Activated CD8-positive, alpha-beta memory T cell treated with anti-CD3 and anti-CD28 coated beads for 1 hour (primary cell): ENCODE data around the gene IL1R1.
"Not testable (repeated sequence)": the region's sequence is repeated elsewhere in the genome, so short reads cannot be mapped to it uniquely, and the experiment has no call there.

Source experiments
- DNase-seq, 2 donors: peaks; one replicate each; pipeline ENCODE4 v3.0.0-alpha.2; 2020; ENCODE audit warnings: low read depth in 1 of 2; ENCODE audit errors: extremely low read depth in 1 of 2

The IL1R1 gene

DNA sequence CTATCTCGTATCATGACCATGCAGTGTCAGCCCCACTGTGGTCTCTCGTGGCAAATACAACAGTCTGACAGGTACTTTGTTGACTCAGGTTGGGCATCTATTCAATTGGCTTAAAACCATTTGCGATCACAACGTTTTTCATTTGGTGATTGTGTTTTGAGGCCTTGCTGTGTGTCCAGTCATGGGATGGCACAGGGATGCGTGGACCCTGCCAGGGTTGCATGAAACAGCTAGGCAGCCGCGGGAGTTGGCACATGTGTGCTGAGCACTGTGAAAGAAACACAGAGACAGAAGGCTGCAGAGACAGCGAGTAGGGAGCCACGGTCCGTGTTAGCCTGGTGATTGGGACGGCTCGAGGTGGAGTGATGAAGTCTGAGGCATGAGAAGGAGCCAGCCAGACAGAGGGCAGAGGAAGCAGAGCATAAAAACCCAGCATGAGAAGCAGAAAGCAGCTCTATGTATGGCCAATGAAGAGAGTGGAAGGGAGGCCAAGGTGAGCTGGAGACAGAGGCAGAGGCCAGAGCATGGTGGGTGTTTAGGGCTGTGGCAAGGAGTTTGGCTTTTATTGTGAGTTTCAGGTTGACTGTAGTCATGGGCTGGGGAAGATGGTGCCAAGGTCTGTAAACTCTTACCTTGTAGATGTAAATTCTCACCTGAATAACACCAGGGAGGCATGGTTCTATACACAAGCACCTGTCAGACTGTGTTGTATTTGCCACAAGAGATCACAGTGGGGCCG is 31.8 kb upstream of the IL1R1 start:
- DNase-seq: no peak

- DNase-seq: no peak
Measured at GRCh38 chr2:102111823-102112222, 30.7 kb upstream of the IL1R1 start.

DNA sequence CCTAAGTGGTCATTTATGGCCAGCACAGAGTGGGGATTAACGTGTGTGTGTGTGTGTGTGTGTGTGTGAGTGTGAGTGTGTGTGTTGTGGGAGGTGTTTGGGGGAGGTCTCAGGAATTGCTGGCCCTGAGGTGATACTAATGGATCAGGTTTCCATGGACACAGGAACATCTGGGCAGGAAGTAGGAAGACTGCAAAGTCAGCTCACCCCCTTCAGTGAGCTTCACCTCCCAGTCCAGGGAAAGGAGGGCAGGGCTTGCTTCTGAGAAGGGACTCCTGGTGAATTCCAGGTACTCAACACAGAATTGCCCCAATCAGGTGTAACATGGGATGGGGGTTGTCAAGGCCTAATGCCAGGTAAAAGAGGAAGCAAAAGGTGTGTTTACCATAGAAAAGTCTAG is 30.3 kb upstream of the IL1R1 start:
- no peak for DNase-seq

- no peak for DNase-seq
Measured at GRCh38 chr2:102112692-102113665, 29.6 kb upstream of the IL1R1 start.

- DNase-seq: no peak
Measured at GRCh38 chr2:102114290-102114721, 28.2 kb upstream of the IL1R1 start.

DNA sequence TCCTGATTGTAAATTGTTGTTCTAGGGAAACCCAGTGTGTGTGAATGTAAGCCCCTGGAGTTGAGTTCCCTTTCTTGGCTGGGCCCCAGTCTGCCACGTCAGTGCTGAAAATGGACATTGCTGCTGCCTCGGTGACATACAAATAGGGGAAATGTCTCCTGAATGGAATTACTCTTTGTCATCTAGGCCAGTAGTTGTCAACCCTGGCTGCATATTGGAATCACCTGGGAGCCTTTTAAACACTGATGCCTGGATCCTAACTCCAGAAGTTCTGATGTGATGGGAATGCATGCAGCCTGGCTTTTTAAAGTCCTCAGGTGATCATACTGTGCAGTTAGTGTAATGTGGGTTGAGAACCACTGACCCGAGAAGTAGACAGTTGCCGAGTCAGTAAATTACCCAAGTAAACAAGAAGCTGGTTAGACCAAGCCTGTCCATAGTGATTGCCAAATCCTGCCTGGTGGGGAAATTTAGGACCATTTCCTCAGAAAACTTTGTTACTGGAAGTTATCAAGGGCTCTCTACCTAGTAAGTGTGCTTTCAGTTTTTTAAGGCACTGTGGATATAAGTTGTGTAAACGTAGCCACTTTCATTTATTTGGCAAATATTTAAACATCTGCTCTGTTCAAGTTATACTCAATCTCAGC is 27.6 kb upstream of the IL1R1 start:
- no peak for DNase-seq

DNA sequence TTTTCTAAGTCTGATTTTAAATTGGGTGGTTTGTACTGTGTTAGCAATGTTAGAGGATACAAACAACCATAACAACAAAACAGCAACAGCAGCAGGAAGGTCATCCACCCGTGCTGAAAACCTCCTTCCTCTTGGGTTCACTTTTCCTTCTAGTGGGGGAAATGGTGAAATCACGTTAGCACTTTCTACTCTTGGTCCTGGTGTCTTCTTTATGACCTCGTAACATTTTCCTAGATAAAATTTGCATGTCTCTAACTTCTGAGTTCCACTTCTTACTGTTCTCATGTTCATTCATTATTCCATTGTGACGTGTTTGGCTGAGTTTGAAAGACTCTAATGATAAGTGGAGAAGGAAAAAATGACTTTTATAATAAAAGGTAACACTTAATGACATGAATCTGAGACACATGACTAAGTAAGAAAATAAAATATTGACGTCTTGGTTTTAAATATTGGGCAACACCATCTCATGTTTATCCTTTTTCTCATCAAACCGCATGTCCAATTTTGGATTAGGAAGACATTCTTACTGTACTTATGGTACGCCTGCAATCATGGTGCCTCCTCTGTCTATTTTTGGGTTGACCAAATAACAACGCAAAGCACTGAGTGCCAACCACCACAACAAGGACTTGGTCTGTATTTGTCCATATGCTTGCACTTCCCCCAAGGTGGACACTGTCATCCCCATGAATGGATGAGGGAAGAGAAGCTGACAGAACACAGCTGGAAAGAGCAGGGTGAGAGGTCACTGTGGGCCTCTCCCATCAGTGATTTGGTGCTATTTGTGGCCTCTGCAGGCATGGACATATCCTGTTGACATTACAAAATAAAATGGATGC is 25.7 kb upstream of the IL1R1 start:
- no peak for DNase-seq

- DNase-seq: no peak
Measured at GRCh38 chr2:102117472-102117858, 25.1 kb upstream of the IL1R1 start.

- no peak for DNase-seq
Measured at GRCh38 chr2:102119255-102119654, 23.3 kb upstream of the IL1R1 start.

DNA sequence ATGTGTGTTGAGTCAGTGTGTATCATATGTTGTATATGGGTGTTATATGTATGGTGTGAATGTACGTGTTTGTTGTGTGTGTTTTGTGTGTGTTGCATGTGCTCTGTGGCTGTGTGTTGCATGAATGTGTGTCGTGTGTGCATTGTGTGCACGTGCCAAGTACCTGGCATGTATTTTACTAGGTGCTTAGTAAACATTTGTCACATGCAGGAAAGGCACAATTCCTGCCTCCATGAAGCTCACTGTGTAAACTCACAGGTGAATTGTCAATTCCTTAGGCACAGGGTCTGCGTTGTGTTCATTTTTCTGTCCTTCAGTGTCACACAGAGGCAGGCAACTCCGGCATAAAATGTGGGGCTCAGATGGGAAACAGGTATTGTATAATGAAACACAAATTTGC is 22.3 kb upstream of the IL1R1 start:
- DNase-seq: no peak

DNA sequence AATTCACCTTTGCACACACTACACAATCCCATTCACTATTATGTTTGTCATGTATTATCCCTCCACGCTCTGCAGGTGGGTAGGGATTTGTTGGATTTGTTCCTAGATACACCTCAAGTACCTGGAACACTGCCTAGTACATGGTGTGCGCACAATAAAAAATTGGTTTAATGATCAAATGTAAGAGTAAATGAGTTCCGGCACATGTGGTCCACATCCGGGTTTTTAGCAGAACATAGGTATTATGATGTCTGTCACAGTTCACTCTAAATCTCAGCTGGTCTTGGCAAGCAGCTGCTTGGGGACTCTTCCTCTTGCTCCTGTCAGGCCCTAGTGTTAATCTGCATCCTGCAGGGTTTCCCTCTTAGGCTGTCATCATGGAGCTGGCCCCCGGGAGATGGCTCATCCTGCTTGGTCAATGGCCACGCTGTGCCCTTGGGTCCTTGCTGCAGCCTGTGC is 21.8 kb upstream of the IL1R1 start:
- no peak for DNase-seq

DNA sequence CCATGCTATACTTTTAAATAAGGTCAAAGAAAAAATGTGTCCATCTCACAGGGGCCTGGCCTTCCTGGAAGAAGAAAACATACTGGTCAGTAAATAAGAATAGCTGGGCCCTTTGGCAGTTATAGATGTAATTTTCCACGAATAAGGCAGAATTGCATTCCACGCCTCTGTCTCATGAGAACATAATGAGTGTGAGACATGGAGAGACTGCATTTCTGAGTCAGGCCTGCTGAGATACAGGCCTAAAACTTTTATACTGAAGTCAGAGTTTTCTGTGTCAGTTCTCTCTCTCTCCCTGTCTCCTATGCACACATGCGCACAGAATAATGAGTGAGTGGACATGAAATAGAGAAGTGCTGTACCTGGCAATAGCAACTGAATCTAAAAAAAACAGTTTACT is 20.4 kb upstream of the IL1R1 start:
- DNase-seq: no peak

- DNase-seq: no peak
Measured at GRCh38 chr2:102122909-102123308, 19.6 kb upstream of the IL1R1 start.

DNA sequence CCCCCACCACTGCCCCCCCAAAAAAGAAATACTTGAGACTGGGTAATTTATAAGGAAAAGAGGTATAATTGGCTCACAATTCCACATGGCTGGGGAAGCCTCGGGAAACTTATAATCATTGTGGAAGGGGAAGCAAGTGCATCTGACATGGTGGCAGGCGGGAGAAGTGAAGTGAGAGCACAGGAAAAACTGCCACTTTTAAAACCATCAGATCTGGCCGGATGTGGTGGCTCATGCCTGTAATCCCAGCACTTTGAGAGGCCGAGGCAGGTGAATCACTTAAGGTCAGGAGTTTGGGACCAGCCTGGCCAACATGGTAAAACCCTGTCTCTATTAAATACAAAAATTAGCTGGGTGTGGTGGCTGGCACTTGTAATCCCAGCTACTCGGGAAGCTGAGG is 18.1 kb upstream of the IL1R1 start:
- not testable (repeated sequence) for DNase-seq

DNA sequence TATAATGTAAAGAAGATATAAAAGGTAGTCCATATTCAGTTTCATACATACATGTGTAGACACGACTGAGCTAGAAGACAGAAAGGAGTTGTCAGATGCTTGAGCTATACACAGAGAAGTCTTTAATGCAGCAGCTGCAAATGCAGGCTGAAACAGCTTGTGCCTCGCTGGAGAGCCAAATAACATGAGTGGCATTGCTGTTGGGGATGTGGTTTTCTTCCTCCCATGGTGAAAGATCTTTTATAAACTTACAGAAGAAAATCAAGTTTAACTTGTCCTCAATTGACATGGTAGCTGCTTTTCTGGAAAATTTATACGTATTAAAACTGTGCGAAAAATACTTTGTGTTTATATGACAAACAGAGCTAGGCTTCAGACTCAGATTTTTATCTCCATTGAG is 16.4 kb upstream of the IL1R1 start:
- DNase-seq: no peak

- DNase-seq: no peak
Measured at GRCh38 chr2:102126660-102127059, 15.9 kb upstream of the IL1R1 start.

DNA sequence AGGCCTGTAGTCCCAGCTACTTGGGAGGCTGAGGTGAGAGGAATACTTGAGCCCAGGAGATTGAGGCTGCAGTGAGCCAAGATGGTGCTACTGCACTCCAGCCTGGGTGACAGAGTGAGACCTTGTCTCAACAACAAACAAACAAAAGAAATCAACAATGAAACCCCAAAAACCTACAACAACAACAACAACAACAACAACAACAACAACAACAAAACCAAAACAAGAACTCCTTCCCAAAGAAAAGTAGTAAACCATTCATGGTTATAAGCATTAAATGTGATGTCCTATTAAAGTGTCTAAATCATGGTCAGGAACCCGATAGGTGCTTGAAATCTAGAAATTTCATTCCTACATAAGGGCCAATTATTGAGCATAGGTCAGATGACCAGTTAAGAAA is 13.5 kb upstream of the IL1R1 start:
- DNase-seq: no peak

- DNase-seq: no peak
Measured at GRCh38 chr2:102129951-102130646, 12.4 kb upstream of the IL1R1 start.

DNA sequence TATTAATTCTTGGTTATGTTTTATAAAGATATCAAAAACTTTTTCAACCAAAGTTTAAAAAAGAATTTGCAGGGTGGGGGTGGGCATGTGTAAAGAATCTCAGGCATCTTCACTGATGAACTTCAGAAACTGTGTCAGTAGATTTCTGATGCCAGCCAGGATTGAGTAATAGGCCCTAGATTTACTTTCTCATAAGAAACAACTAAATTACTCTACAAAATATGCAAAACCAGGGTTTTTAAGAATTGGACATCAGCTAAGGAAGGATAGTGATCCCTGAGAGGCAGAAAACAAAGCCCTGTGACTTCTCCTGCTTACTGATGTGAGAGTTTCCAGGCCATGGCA is 11.9 kb upstream of the IL1R1 start:
- no peak for DNase-seq

DNA sequence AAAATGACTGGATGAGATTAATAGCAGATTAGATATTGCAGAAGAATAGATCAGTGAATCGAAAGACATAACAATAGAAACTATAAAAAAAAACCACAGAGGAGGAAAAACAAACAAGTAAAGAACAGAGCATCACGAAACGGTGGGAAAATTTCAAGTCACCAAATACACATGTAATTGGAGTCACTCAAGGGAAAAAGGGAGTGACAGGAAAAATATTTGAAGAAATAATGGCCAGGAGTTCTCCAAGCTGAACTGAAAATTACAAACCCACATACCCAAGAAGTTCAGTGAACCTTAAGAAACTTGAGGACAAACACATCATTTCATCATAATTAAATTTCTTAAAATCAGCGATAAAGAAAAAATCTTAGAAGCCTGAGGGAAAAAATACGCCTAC is 11.0 kb upstream of the IL1R1 start:
- DNase-seq: no peak
